ENCODE measurements around the gene TFCP2L1.

DNA sequence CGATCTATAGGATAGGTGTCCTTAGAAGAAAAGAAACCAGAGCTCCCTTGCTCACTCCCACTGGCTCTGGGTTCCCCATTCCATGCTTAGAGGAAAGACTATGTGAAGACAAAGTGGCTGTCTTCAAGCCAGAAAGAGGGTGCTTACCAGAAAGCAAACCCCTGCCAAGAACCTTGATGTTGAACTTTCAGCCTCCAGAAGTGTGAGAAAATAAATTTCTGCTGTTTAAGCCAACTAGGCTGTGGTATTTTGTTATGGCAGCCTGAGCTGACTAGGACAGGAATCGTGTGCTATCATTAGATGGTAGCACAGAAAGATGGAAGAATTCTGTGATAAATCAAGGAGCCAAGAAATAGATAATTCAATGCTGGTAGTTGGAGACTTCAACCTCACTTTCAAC lies 19.9 kb upstream of the TFCP2L1 start:
- TF ChIP-seq, protein P1, sequence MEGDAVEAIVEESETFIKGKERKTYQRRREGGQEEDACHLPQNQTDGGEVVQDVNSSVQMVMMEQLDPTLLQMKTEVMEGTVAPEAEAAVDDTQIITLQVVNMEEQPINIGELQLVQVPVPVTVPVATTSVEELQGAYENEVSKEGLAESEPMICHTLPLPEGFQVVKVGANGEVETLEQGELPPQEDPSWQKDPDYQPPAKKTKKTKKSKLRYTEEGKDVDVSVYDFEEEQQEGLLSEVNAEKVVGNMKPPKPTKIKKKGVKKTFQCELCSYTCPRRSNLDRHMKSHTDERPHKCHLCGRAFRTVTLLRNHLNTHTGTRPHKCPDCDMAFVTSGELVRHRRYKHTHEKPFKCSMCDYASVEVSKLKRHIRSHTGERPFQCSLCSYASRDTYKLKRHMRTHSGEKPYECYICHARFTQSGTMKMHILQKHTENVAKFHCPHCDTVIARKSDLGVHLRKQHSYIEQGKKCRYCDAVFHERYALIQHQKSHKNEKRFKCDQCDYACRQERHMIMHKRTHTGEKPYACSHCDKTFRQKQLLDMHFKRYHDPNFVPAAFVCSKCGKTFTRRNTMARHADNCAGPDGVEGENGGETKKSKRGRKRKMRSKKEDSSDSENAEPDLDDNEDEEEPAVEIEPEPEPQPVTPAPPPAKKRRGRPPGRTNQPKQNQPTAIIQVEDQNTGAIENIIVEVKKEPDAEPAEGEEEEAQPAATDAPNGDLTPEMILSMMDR (IDR thresholded peaks at IDR 0.05): no peak
- TF ChIP-seq POLR2A (IDR thresholded peaks at IDR 0.05): no peak
